Measurements from ENCODE around the gene SLC8A2. TPM values are rescaled to one million over a fixed set of nuclear protein-coding genes. Genes with fewer than 3 reads are reported as not detected.
A peak's percentile ranks its signal among the peaks of the same experiment; 100 is the strongest.

The SLC8A2 gene
- total RNA-seq, 1 experiment from 2014 or later: 11.3 TPM

DNA sequence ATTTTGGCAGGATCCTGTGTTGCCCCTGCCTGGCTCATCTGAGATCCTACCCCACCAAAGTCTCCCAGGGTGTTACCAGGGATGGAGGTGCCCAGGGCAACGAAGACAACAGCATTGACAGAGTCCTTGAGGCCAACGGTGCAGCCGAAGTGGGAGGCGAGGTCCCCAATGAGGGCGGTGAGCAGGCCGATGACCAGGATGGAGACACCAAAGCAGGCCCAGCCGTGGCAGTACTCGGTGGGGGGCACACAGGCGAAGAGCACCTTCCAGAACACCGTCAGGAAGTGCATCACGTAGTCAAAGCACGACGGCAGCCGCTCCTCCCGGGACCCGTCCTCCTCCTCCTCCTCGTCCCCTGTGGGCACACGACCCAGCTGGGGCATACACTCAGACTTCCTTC lies 39.6 kb downstream of the SLC8A2 start:
- no peak overlapping the region for H2BK120ac ChIP-seq (ENCODE audit: low read depth, low read length, poor library complexity, severe bottlenecking)
- no peaks in the 10 kb centered on the region for H3K27me3 ChIP-seq (ENCODE audit: insufficient read depth, low read length)
- no peak overlapping the region for H3K23ac ChIP-seq (ENCODE audit: insufficient read length, low read depth, low read length)
- no peak for DNase-seq
- H2AK5ac ChIP-seq (ENCODE audit: insufficient read length, low read length): no peak overlapping the region
- no peak for TF ChIP-seq CTCF (conservative IDR thresholded peaks at IDR 0.05)
- peaks cover 22% of the 10 kb centered on the region for H3K23me2 ChIP-seq (ENCODE audit: insufficient read length, low read depth, low read length, poor library complexity, severe bottlenecking)
- H3K4me3 Mint-ChIP-seq: no peak overlapping the region
- H4K5ac ChIP-seq (ENCODE audit: insufficient read length, low read depth, low read length): no peak overlapping the region
- H3K4me1 ChIP-seq (ENCODE audit: insufficient read depth, low read length): no peaks in the 10 kb centered on the region
- no peaks in the 10 kb centered on the region for H3K79me1 ChIP-seq (ENCODE audit: insufficient read depth, low read depth, low read length, poor library complexity, severe bottlenecking)
- peaks cover 6 to 16% of the 10 kb centered on the region in 2 experiments for H3K4me1 Mint-ChIP-seq
- no peak overlapping the region for H2BK15ac ChIP-seq (ENCODE audit: low read depth, low read length)
- no peak overlapping the region for H3K18ac ChIP-seq (ENCODE audit: insufficient read length, low read depth, low read length)
- peaks cover 21% of the 10 kb centered on the region for H3K27me3 Mint-ChIP-seq (ENCODE audit: low read depth)
- H3T11ph ChIP-seq (ENCODE audit: low read length): no peak overlapping the region
- no peaks in the 10 kb centered on the region for H4K20me1 ChIP-seq (ENCODE audit: control insufficient read depth, insufficient read depth, insufficient read length)
- no peaks in the 10 kb centered on the region for H3K79me2 ChIP-seq (ENCODE audit: insufficient read depth, low read length)
- no peak overlapping the region for H4K8ac ChIP-seq (replicated peaks; ENCODE audit: insufficient read length, low read depth, low read length)
- H3K56ac ChIP-seq (ENCODE audit: insufficient read length, low read depth, low read length): no peak overlapping the region
- H2BK20ac ChIP-seq (ENCODE audit: low read depth, low read length, poor library complexity, severe bottlenecking): no peak overlapping the region
- H3K9me3 Mint-ChIP-seq: no peaks in the 10 kb centered on the region; a peak in 1 of 5 replicates
- no peak overlapping the region for H2AFZ ChIP-seq (ENCODE audit: low read length)
- no peaks in the 10 kb centered on the region; a peak in 1 of 7 replicates for H3K36me3 Mint-ChIP-seq (ENCODE audit: insufficient read depth in 1 of 3, low read depth in 3 of 3)
- no peak overlapping the region for H4K91ac ChIP-seq (ENCODE audit: insufficient read length, low read depth, low read length)
- H2BK12ac ChIP-seq (ENCODE audit: insufficient read length, low read depth, low read length): no peak overlapping the region
- H2BK5ac ChIP-seq (ENCODE audit: insufficient read length, low read length): no peak overlapping the region
- H3K27ac ChIP-seq (ENCODE audit: insufficient read length, low read depth, low read length): no peak overlapping the region
- H3K14ac ChIP-seq (ENCODE audit: insufficient read depth, low read length): no peak overlapping the region
- H3K4me2 ChIP-seq (ENCODE audit: insufficient read depth, insufficient read length, low read length): no peak overlapping the region
- no CpG with 5 or more reads among the region's 18 CpGs for WGBS (ENCODE audit: extremely low coverage, insufficient read length, low lambda C conversion rate)
- peak overlapping the region in 1 of 3 experiments; percentile 84; a peak in 1 of 7 replicates for H3K27ac Mint-ChIP-seq
- no peak overlapping the region for H3K9ac ChIP-seq (ENCODE audit: extremely low read depth, insufficient read length, low read length)
- H3K9me3 ChIP-seq (ENCODE audit: control insufficient read depth, low read depth, low read length): no peaks in the 10 kb centered on the region
- no peak overlapping the region for H3K4ac ChIP-seq (ENCODE audit: low read depth, low read length)

Measured in H9 (cell line).